Islet of Langerhans (tissue), 1 donor: ENCODE data around the gene IER2.

Experiments
- FAIRE-seq: peaks from one replicate; lab custom pipeline; 2011; peaks lifted over from hg19 to GRCh38; lab: Jason Lieb, UNC

IER2 gene

GRCh38 chr19:13119627-13120026 is 30.6 kb upstream of the IER2 start:
- FAIRE-seq, result no peak

- no peak for FAIRE-seq
Observed at GRCh38 chr19:13120031-13120430, 30.2 kb upstream of the IER2 start.

GRCh38 chr19:13120817-13121216 is 29.4 kb upstream of the IER2 start:
- no peak for FAIRE-seq

- FAIRE-seq, result no peak
Observed at GRCh38 chr19:13121551-13122274, 28.5 kb upstream of the IER2 start.

GRCh38 chr19:13122275-13122878 is 27.8 kb upstream of the IER2 start:
- FAIRE-seq, result no peak

- FAIRE-seq, result no peak
Observed at GRCh38 chr19:13122980-13123957, 26.9 kb upstream of the IER2 start.

GRCh38 chr19:13127051-13127450 is 23.2 kb upstream of the IER2 start:
- FAIRE-seq, result no peak

- FAIRE-seq, result no peak
Observed at GRCh38 chr19:13127811-13128575, 22.2 kb upstream of the IER2 start.

- FAIRE-seq, result no peak
Observed at GRCh38 chr19:13128583-13128982, 21.6 kb upstream of the IER2 start.

GRCh38 chr19:13129384-13129783 is 20.8 kb upstream of the IER2 start:
- FAIRE-seq, result no peak

GRCh38 chr19:13130886-13131490 is 19.2 kb upstream of the IER2 start:
- no peak for FAIRE-seq

- FAIRE-seq, result no peak
Observed at GRCh38 chr19:13132471-13133180, 17.6 kb upstream of the IER2 start.

- FAIRE-seq, result no peak
Observed at GRCh38 chr19:13133241-13133870, 16.9 kb upstream of the IER2 start.

- no peak for FAIRE-seq
Observed at GRCh38 chr19:13134626-13135025, 15.6 kb upstream of the IER2 start.

- FAIRE-seq, result no peak
Observed at GRCh38 chr19:13135068-13136062, 14.8 kb upstream of the IER2 start.

GRCh38 chr19:13137290-13137794 is 12.9 kb upstream of the IER2 start:
- no peak for FAIRE-seq

GRCh38 chr19:13138171-13138915 is 11.9 kb upstream of the IER2 start:
- FAIRE-seq, result no peak

GRCh38 chr19:13138916-13139198 is 11.4 kb upstream of the IER2 start:
- no peak for FAIRE-seq
